Gastrocnemius medialis (tissue), 4 donors: ENCODE data around the gene C20orf204. TPM values are rescaled to one million over a fixed set of nuclear protein-coding genes. Genes with fewer than 3 reads are reported as not detected.

Experiments
- ATAC-seq, 2 donors: fragments of 150-250 bp; one replicate each; pipeline ENCODE4 v1.9.1; 2016
- DNase-seq, 2 donors: peaks; one replicate each; pipeline ENCODE4 v3.0.0-alpha.2; 2019
- H3K27ac ChIP-seq, 4 donors: fragments of 200-600 bp; sonication (generic); 1 replicate in 1 of 4; 2 replicates in 3 of 4; pipeline ENCODE4 v1.5.1; 2016 to 2018; ENCODE audit warnings: mild to moderate bottlenecking in 2 of 4, moderate library complexity in 1 of 4
- H3K27me3 ChIP-seq, 3 donors: fragments of 200-600 bp; sonication (generic) in 2 of 3; 1 replicate in 1 of 3; 2 replicates in 2 of 3; pipeline versions ENCODE4 v1.5.1 to v1.6.0; 2016 to 2019; ENCODE audit warnings: mild to moderate bottlenecking in 1 of 3, moderate library complexity in 1 of 3
- H3K36me3 ChIP-seq, 2 donors: fragments of 200-600 bp; sonication (generic) in 1 of 2; one replicate each; pipeline ENCODE4 v1.5.1; 2017 to 2018
- H3K4me1 ChIP-seq, 2 donors: fragments of 200-600 bp; sonication (generic) in 1 of 2; one replicate each; pipeline ENCODE4 v1.5.1; 2016 to 2017; ENCODE audit warnings: mild to moderate bottlenecking in 2 of 2
- H3K4me3 ChIP-seq, 4 donors: fragments of 200-600 bp; sonication (generic) in 3 of 4; 1 replicate in 1 of 4; 2 replicates in 3 of 4; pipeline ENCODE4 v1.5.1; 2016 to 2019; ENCODE audit warnings: mild to moderate bottlenecking in 2 of 4
- H3K9me3 ChIP-seq, 3 donors: fragments of 200-600 bp; sonication (generic) in 2 of 3; 1 replicate in 1 of 3; 2 replicates in 2 of 3; pipeline ENCODE4 v1.5.1; 2016 to 2019
- POLR2A ChIP-seq, 2 donors: fragments of 450-650 bp; IDR thresholded peaks; one replicate each; pipeline ENCODE4 v1.6.1; 2017; ENCODE audit warnings: antibody characterized with exemption in 2 of 2, mild to moderate bottlenecking in 2 of 2, moderate library complexity in 2 of 2
- in situ Hi-C, 4 donors: fragments of 200-750 bp; cut with MboI; loops; one replicate each; pipeline versions ENCODE4 v1.15.0 to v1.8.0; 2017; ENCODE audit warnings: low sequenced_read_pairs in 4 of 4
- intact Hi-C: fragments of 100-400 bp; cut with DNase I; formaldehyde crosslinking; loops from one replicate; pipeline ENCODE4 v1.15.1; 2023; ENCODE audit warnings: low total_unique reads
- total RNA-seq, 4 donors: library from RNA; depleted of rRNA; stranded (reverse); fragments of >200 nt; gene quantifications; one replicate each; pipeline versions ENCODE4 v1.1.0 to v1.2.3, GENCODE V29; 2016
- TF ChIP-seq, protein P1 (sequence below), 5 experiments: fragments of 450-650 bp in 3 of 5; fragments of 200-600 bp in 2 of 5; sonication (generic) in 2 of 5; IDR thresholded peaks in 4 of 5; conservative IDR thresholded peaks in 1 of 5; 1 replicate in 4 of 5; 2 replicates in 1 of 5; pipeline ENCODE4 v1.5.1; 2016 to 2019; ENCODE audit warnings: antibody characterized with exemption in 5 of 5, mild to moderate bottlenecking in 3 of 5, moderate library complexity in 3 of 5

The C20orf204 gene
- total RNA-seq, 4 donors from 2014 or later, result 0.16 to 0.66 (median 0.33) TPM; not detected in 1

GRCh38 chr20:64041040-64041780 lies 5.2 kb downstream of the C20orf204 start:
- peak overlapping the region in 2 of 4 donors; percentile 35 to 37 for H3K4me3 ChIP-seq

GRCh38 chr20:64041781-64042053 lies 5.7 kb downstream of the C20orf204 start:
- DNase-seq (no peak), ATAC-seq (no peak)
- peak overlapping the region in 2 of 4 donors; percentile 35 to 37 for H3K4me3 ChIP-seq
- in situ Hi-C loops (no loop called here), intact Hi-C loops (no loop called here)
- H3K27me3 ChIP-seq, result peaks cover 55 to 78% (median 67%) of the 10 kb centered on the region in 3 donors
- H3K9me3 ChIP-seq, result no peaks in the 10 kb centered on the region
- H3K36me3 ChIP-seq, result no peaks in the 10 kb centered on the region
- H3K4me1 ChIP-seq, result peaks cover 3 to 21% of the 10 kb centered on the region in 2 donors
- TF ChIP-seq, protein P1, sequence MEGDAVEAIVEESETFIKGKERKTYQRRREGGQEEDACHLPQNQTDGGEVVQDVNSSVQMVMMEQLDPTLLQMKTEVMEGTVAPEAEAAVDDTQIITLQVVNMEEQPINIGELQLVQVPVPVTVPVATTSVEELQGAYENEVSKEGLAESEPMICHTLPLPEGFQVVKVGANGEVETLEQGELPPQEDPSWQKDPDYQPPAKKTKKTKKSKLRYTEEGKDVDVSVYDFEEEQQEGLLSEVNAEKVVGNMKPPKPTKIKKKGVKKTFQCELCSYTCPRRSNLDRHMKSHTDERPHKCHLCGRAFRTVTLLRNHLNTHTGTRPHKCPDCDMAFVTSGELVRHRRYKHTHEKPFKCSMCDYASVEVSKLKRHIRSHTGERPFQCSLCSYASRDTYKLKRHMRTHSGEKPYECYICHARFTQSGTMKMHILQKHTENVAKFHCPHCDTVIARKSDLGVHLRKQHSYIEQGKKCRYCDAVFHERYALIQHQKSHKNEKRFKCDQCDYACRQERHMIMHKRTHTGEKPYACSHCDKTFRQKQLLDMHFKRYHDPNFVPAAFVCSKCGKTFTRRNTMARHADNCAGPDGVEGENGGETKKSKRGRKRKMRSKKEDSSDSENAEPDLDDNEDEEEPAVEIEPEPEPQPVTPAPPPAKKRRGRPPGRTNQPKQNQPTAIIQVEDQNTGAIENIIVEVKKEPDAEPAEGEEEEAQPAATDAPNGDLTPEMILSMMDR (IDR thresholded peaks at IDR 0.05 in 4 of 5, conservative IDR thresholded peaks at IDR 0.05 in 1 of 5), result no peak
- peak overlapping the region; percentile 54 to 76 (median 64) for H3K27ac ChIP-seq

More at GRCh38 chr20:64041040-64041780, 5.2 kb downstream of the C20orf204 start:
- no peaks in the 10 kb centered on the region for H3K36me3 ChIP-seq
- H3K4me1 ChIP-seq, result peaks cover 3 to 21% of the 10 kb centered on the region in 2 donors
- no peak for TF ChIP-seq POLR2A (IDR thresholded peaks at IDR 0.05)
- TF ChIP-seq, protein P1 (IDR thresholded peaks at IDR 0.05 in 4 of 5, conservative IDR thresholded peaks at IDR 0.05 in 1 of 5), result no peak
- peaks cover 55 to 74% (median 63%) of the 10 kb centered on the region in 3 donors for H3K27me3 ChIP-seq
- intact Hi-C loops, result no loop called here
- H3K9me3 ChIP-seq, result no peaks in the 10 kb centered on the region
- ATAC-seq (no peak), DNase-seq (no peak)
- peak overlapping the region; percentile 54 to 76 (median 64) for H3K27ac ChIP-seq
- in situ Hi-C loops, result no loop called here

GRCh38 chr20:64042054-64042781 lies 6.2 kb downstream of the C20orf204 start:
- Histone ChIP-seq H3K36me3 (no peaks in the 10 kb centered on the region), H3K27me3 (peaks cover 52 to 73% (median 67%) of the 10 kb centered on the region in 3 donors), H3K27ac (peak overlapping the region; percentile 54 to 76 (median 64)), H3K9me3 (no peaks in the 10 kb centered on the region), H3K4me1 (peaks cover 3 to 21% of the 10 kb centered on the region in 2 donors), H3K4me3 (peak overlapping the region; percentile 29 to 49 (median 36))
- in situ Hi-C loops, result no loop called here
- no peak for ATAC-seq
- TF ChIP-seq, protein P1 (IDR thresholded peaks at IDR 0.05 in 4 of 5, conservative IDR thresholded peaks at IDR 0.05 in 1 of 5), result no peak
- no peak for TF ChIP-seq POLR2A (IDR thresholded peaks at IDR 0.05)
- intact Hi-C loops, result no loop called here
- DNase-seq, result no peak

- DNase-seq, result no peak
- TF ChIP-seq POLR2A (IDR thresholded peaks at IDR 0.05), result no peak
- TF ChIP-seq, protein P1 (IDR thresholded peaks at IDR 0.05 in 4 of 5, conservative IDR thresholded peaks at IDR 0.05 in 1 of 5), result no peak
- Histone ChIP-seq H3K4me3 (no peak overlapping the region), H3K9me3 (no peaks in the 10 kb centered on the region), H3K36me3 (no peaks in the 10 kb centered on the region), H3K4me1 (peaks cover 3 to 19% of the 10 kb centered on the region in 2 donors), H3K27me3 (peaks cover 49 to 67% (median 59%) of the 10 kb centered on the region in 3 donors), H3K27ac (peak overlapping the region in 2 of 4 donors; percentile 52 to 64)
- intact Hi-C loops (no loop called here), in situ Hi-C loops (no loop called here)
- no peak for ATAC-seq
Observed at GRCh38 chr20:64043768-64044167, 7.8 kb downstream of the C20orf204 start.
